CD14-positive monocyte (primary cell): Measurements from ENCODE around the gene RAB18. TPM values are rescaled to one million over a fixed set of nuclear protein-coding genes. Genes with fewer than 3 reads are reported as not detected.

Source experiments
- DNase-seq, 3 donors: peaks; one replicate each; pipeline ENCODE4 v3.0.0-alpha.2; 2011 to 2022
- H2AFZ ChIP-seq: 2 replicates; pipeline ENCODE4 v1.6.0; 2012; ENCODE audit warnings: mild to moderate bottlenecking, low read depth, low read length, inconsistent platforms; ENCODE audit not compliant: insufficient read depth, poor library complexity, severe bottlenecking
- H3K27ac ChIP-seq, 2 donors: 1 replicate in 1 of 2; 2 replicates in 1 of 2; pipeline ENCODE4 v1.5.1; 2012 to 2013; ENCODE audit warnings: low read length in 2 of 2, control low read depth in 1 of 2, inconsistent platforms in 1 of 2, low read depth in 1 of 2, mild to moderate bottlenecking in 1 of 2
- H3K27me3 ChIP-seq, 2 donors: one replicate each; pipeline versions ENCODE4 v1.6.0 to v1.6.1; 2011 to 2013; ENCODE audit warnings: low read length in 2 of 2; ENCODE audit not compliant: control insufficient read depth in 2 of 2, insufficient read depth in 2 of 2
- H3K36me3 ChIP-seq, 2 donors: replicated peaks in 1 of 2; 1 replicate in 1 of 2; 2 replicates in 1 of 2; pipeline versions ENCODE4 v1.5.1 to v1.6.1; 2012 to 2013; ENCODE audit warnings: low read length in 2 of 2, control low read depth in 1 of 2, inconsistent platforms in 1 of 2, mild to moderate bottlenecking in 1 of 2; ENCODE audit not compliant: insufficient read depth in 2 of 2, control insufficient read depth in 1 of 2
- H3K4me1 ChIP-seq, 2 donors: 1 replicate in 1 of 2; 2 replicates in 1 of 2; pipeline versions ENCODE4 v1.5.1 to v1.6.1; 2012 to 2013; ENCODE audit warnings: low read length in 2 of 2, control low read depth in 1 of 2, inconsistent platforms in 1 of 2, mild to moderate bottlenecking in 1 of 2, moderate library complexity in 1 of 2; ENCODE audit not compliant: insufficient read depth in 2 of 2, control insufficient read depth in 1 of 2
- H3K4me2 ChIP-seq: replicated peaks from 2 replicates; pipeline ENCODE3; 2012; ENCODE audit warnings: low read length, moderate library complexity, mild to moderate bottlenecking; ENCODE audit not compliant: poor library complexity, severe bottlenecking; ENCODE audit errors: extremely low read depth
- H3K4me3 ChIP-seq, 3 experiments: fragments of 200-600 bp in 1 of 3; sonication (generic) in 1 of 3; replicated peaks in 1 of 3; 1 replicate in 2 of 3; 2 replicates in 1 of 3; pipeline ENCODE4 v1.5.1; 2011 to 2013; ENCODE audit warnings: low read length in 3 of 3, mild to moderate bottlenecking in 3 of 3, control low read depth in 2 of 3, low read depth in 2 of 3, inconsistent platforms in 1 of 3, moderate library complexity in 1 of 3
- H3K79me2 ChIP-seq: 2 replicates; pipeline ENCODE4 v1.6.0; 2012; ENCODE audit warnings: mild to moderate bottlenecking, control low read depth, inconsistent platforms, low read length, moderate library complexity; ENCODE audit not compliant: insufficient read depth
- H3K9ac ChIP-seq: 2 replicates; pipeline ENCODE4 v1.6.0; 2017; ENCODE audit warnings: low read length, mild to moderate bottlenecking; ENCODE audit not compliant: insufficient read depth, poor library complexity, severe bottlenecking
- H3K9me3 ChIP-seq, 2 donors: replicated peaks in 1 of 2; 1 replicate in 1 of 2; 2 replicates in 1 of 2; pipeline versions ENCODE4 v1.5.1 to v1.6.1; 2012 to 2013; ENCODE audit warnings: low read length in 2 of 2, control low read depth in 1 of 2; ENCODE audit not compliant: control insufficient read depth in 1 of 2, insufficient read depth in 1 of 2
- H4K20me1 ChIP-seq: 2 replicates; pipeline ENCODE4 v1.6.0; 2012; ENCODE audit warnings: mild to moderate bottlenecking, low read length, control low read depth, moderate library complexity; ENCODE audit not compliant: insufficient read depth
- H3K27ac Mint-ChIP-seq, 7 donors: one replicate each; pipeline ENCODE4 v1.8.0; 2020; ENCODE audit warnings: mild to moderate bottlenecking in 7 of 7, mixed read lengths in 7 of 7, moderate library complexity in 6 of 7, inconsistent platforms in 2 of 7
- H3K27me3 Mint-ChIP-seq, 3 donors: one replicate each; pipeline ENCODE4 v1.8.0; 2021 to 2022; ENCODE audit warnings: low read depth in 3 of 3, mild to moderate bottlenecking in 3 of 3, mixed read lengths in 3 of 3, moderate library complexity in 3 of 3, inconsistent platforms in 1 of 3
- H3K36me3 Mint-ChIP-seq, 2 donors: one replicate each; pipeline ENCODE4 v1.8.0; 2020; ENCODE audit warnings: mixed read lengths in 2 of 2, inconsistent platforms in 1 of 2, mild to moderate bottlenecking in 1 of 2
- H3K4me1 Mint-ChIP-seq: one replicate; pipeline ENCODE4 v1.8.0; 2020; ENCODE audit warnings: mild to moderate bottlenecking, mixed read lengths
- H3K4me3 Mint-ChIP-seq, 2 donors: one replicate each; pipeline ENCODE4 v1.8.0; 2020; ENCODE audit warnings: mild to moderate bottlenecking in 2 of 2, mixed read lengths in 2 of 2, moderate library complexity in 1 of 2
- H3K9me3 Mint-ChIP-seq, 7 donors: one replicate each; pipeline ENCODE4 v1.8.0; 2020 to 2022; ENCODE audit warnings: mixed read lengths in 7 of 7, mild to moderate bottlenecking in 6 of 7, moderate library complexity in 6 of 7, inconsistent platforms in 2 of 7
- WGBS: methylation state at CpG from one replicate; pipeline ENCODE4 v1.1.5; 2013; ENCODE audit warnings: missing lambda C conversion rate; ENCODE audit not compliant: insufficient coverage; 5-methylcytosine and 5-hydroxymethylcytosine counted together
- intact Hi-C, 2 donors: fragments of 100-400 bp; cut with micrococcal nuclease; formaldehyde crosslinking; loops; one replicate each; pipeline versions ENCODE4 v1.15.0 to v1.15.1; 2023
- polyA plus RNA-seq, 3 donors: library from polyadenylated mRNA; depleted of rRNA in 1 of 3; unstranded in 2 of 3; stranded (reverse) in 1 of 3; fragments of 300-500 nt in 2 of 3; fragments of >200 nt in 1 of 3; fragmentation: Illumina TruSeq in 2 of 3; gene quantifications; 1 replicate in 2 of 3; 2 replicates in 1 of 3; pipeline ENCODE4 v1.2.3, GENCODE V29; 2012 to 2021
- TF ChIP-seq, protein P1 (sequence below): fragments of 200-600 bp; IDR thresholded peaks from one replicate; pipeline ENCODE4 v1.8.0; 2022; ENCODE audit warnings: antibody characterized with exemption, mild to moderate bottlenecking

The RAB18 gene
- polyA plus RNA-seq, 3 donors = 22.1 to 133 (median 117) TPM

DNA sequence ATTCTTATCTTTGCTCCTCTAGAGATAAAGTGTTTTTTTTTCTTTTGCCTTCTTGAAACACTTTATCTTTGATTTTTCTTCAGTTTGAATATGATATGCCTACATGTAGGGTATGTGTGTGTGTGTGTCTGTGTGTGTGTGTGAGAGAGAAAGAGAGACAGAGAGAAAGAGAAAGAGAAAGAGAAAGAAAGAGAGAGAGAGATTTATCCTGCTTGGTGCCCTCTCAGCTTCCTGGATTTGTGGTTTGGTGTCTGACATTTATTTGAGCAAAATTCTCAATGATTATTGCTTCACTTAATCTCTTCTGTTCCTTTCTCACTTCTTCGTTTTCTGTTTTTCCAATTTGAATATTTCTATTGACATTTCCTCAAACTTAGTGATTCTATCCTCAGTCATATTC lies 60.3 kb downstream of the RAB18 start:
- Histone ChIP-seq H3K4me1 (peaks cover 14 to 29% of the 10 kb centered on the region in 2 donors), H3K36me3 (no peaks in the 10 kb centered on the region), H3K27me3 (no peaks in the 10 kb centered on the region), H3K9me3 (peaks cover 0 to 4% of the 10 kb centered on the region in 2 donors), H3K4me2 (peak overlapping the region; percentile 3), H3K4me3 (no peak overlapping the region), H2AFZ (no peak overlapping the region), H3K79me2 (no peaks in the 10 kb centered on the region), H3K9ac (no peak overlapping the region), H4K20me1 (no peaks in the 10 kb centered on the region), H3K27ac (peak overlapping the region in 1 of 2 donors; percentile 62)
- Mint-ChIP-seq H3K4me3 (no peak overlapping the region), H3K4me1 (peaks cover 31% of the 10 kb centered on the region), H3K9me3 (peaks cover 0 to 6% (median under 1%) of the 10 kb centered on the region in 7 donors), H3K27ac (peak overlapping the region in 3 of 7 donors; percentile 7 to 77 (median 12)), H3K27me3 (peaks cover 0 to 5% (median 2%) of the 10 kb centered on the region in 3 donors), H3K36me3 (no peaks in the 10 kb centered on the region)
- DNase-seq = no peak
- WGBS = no CpG with 5 or more reads among the region's 1 CpG
- TF ChIP-seq, protein P1, sequence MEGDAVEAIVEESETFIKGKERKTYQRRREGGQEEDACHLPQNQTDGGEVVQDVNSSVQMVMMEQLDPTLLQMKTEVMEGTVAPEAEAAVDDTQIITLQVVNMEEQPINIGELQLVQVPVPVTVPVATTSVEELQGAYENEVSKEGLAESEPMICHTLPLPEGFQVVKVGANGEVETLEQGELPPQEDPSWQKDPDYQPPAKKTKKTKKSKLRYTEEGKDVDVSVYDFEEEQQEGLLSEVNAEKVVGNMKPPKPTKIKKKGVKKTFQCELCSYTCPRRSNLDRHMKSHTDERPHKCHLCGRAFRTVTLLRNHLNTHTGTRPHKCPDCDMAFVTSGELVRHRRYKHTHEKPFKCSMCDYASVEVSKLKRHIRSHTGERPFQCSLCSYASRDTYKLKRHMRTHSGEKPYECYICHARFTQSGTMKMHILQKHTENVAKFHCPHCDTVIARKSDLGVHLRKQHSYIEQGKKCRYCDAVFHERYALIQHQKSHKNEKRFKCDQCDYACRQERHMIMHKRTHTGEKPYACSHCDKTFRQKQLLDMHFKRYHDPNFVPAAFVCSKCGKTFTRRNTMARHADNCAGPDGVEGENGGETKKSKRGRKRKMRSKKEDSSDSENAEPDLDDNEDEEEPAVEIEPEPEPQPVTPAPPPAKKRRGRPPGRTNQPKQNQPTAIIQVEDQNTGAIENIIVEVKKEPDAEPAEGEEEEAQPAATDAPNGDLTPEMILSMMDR = no peak
- intact Hi-C loops = no loop called here

DNA sequence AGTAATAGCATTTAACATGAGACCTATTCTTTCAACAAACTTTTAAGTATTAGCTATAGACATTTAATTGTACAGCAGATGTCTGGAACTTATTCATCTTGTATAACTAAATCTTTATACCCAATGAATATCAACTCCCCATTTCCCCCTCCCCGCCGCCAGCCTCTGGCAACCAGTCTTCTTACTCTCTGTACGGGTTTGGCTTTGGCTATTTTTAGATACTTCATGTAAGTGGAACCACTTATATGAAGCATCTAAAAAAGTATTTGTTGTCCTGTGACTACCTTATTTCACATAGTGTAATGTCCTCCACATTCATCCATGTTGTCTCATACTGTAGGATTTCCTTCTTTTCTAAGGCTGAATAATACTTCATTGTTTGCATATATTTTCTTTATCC lies 60.8 kb downstream of the RAB18 start:
- Mint-ChIP-seq H3K4me1 (peaks cover 34% of the 10 kb centered on the region), H3K27me3 (peaks cover 0 to 5% (median 2%) of the 10 kb centered on the region in 3 donors), H3K9me3 (peaks cover 0 to 7% (median 3%) of the 10 kb centered on the region in 7 donors), H3K27ac (peak overlapping the region in 2 of 7 donors; percentile 12 to 77), H3K36me3 (no peaks in the 10 kb centered on the region), H3K4me3 (no peak overlapping the region)
- Histone ChIP-seq H3K9me3 (peaks cover 0 to 6% of the 10 kb centered on the region in 2 donors), H3K36me3 (no peaks in the 10 kb centered on the region), H3K9ac (no peak overlapping the region), H4K20me1 (no peaks in the 10 kb centered on the region), H3K27me3 (no peaks in the 10 kb centered on the region), H3K4me2 (peak overlapping the region; percentile 3), H2AFZ (no peak overlapping the region), H3K4me3 (no peak overlapping the region), H3K4me1 (peaks cover 14 to 32% of the 10 kb centered on the region in 2 donors), H3K79me2 (no peaks in the 10 kb centered on the region), H3K27ac (peak overlapping the region in 1 of 2 donors; percentile 62)
- intact Hi-C loops = no loop called here
- WGBS = no CpG with 5 or more reads among the region's 3 CpGs
- TF ChIP-seq, protein P1 = no peak
- DNase-seq = no peak
